Upper lobe of left lung (tissue), 6 donors: Measurements from ENCODE around the gene SNX24. TPM values are rescaled to one million over a fixed set of nuclear protein-coding genes. Genes with fewer than 3 reads are reported as not detected.
"Not testable (repeated sequence)": the region's sequence is repeated elsewhere in the genome, so short reads cannot be mapped to it uniquely, and the experiment has no call there.

Experiments used
- ATAC-seq, 2 donors: fragments of 200-7000 bp; cut with Tn5 transposase; one replicate each; pipeline ENCODE4 v1.9.1; 2022; ENCODE audit warnings: mild to moderate bottlenecking in 2 of 2, moderate library complexity in 2 of 2; ENCODE audit not compliant: low FRiP score in 2 of 2
- DNase-seq, 2 donors: peaks; one replicate each; pipeline ENCODE4 v3.0.0-alpha.2; 2019 to 2020
- H3K27ac ChIP-seq, 4 donors: fragments of 200-600 bp; sonication (generic); one replicate each; pipeline ENCODE4 v1.5.1; 2016 to 2019
- H3K27me3 ChIP-seq, 4 donors: fragments of 200-600 bp; sonication (generic); one replicate each; pipeline ENCODE4 v1.5.1; 2017 to 2019
- H3K36me3 ChIP-seq, 4 donors: fragments of 200-600 bp; sonication (generic); one replicate each; pipeline ENCODE4 v1.5.1; 2016 to 2019
- H3K4me1 ChIP-seq, 4 donors: fragments of 200-600 bp; sonication (generic); one replicate each; pipeline ENCODE4 v1.5.1; 2018 to 2019
- H3K4me3 ChIP-seq, 4 donors: fragments of 200-600 bp; sonication (generic); one replicate each; pipeline ENCODE4 v1.5.1; 2017 to 2019; ENCODE audit warnings: mild to moderate bottlenecking in 2 of 4, moderate library complexity in 1 of 4
- H3K9me3 ChIP-seq, 4 donors: fragments of 200-600 bp; sonication (generic); one replicate each; pipeline ENCODE4 v1.5.1; 2018 to 2019
- EP300 ChIP-seq, 4 donors: sonication (generic); formaldehyde crosslinking; IDR thresholded peaks; one replicate each; pipeline ENCODE4 v1.5.1; 2017; ENCODE audit warnings: antibody characterized with exemption in 4 of 4, control low read depth in 2 of 4
- POLR2A ChIP-seq, 4 donors: fragments of 450-650 bp; IDR thresholded peaks; one replicate each; pipeline ENCODE4 v1.5.1; 2016 to 2017; ENCODE audit warnings: antibody characterized with exemption in 4 of 4, mild to moderate bottlenecking in 2 of 4
- POLR2AphosphoS5 ChIP-seq, 2 donors: sonication (generic); formaldehyde crosslinking; IDR thresholded peaks; one replicate each; pipeline ENCODE4 v1.5.1; 2017; ENCODE audit warnings: antibody characterized with exemption in 2 of 2
- WGBS, 2 donors: methylation state at CpG; one replicate each; pipeline ENCODE4 v1.1.5; 2017 to 2018; 5-methylcytosine and 5-hydroxymethylcytosine counted together
- total RNA-seq, 6 donors: library from RNA; depleted of rRNA in 4 of 6; stranded (reverse); fragments of >200 nt in 4 of 6; gene quantifications; one replicate each; pipeline versions ENCODE4 v1.1.0 to v1.2.1, GENCODE V29; 2016 to 2021
- TF ChIP-seq, protein P1 (sequence below), 6 experiments: fragments of 450-650 bp in 4 of 6; fragments of 200-600 bp in 2 of 6; sonication (generic) in 2 of 6; IDR thresholded peaks; one replicate each; pipeline ENCODE4 v1.5.1; 2016 to 2019; ENCODE audit warnings: antibody characterized with exemption in 6 of 6
- donor health status: DM: no; HTN: no; CAD: no; lungs with moderate emphysema.
- donor health status: DM: no; HTN: yes; CAD: no; lungs with severe emphysema.

The SNX24 gene
- total RNA-seq, 6 donors from 2014 or later = 24.2 to 61.8 (median 35.6) TPM

DNA sequence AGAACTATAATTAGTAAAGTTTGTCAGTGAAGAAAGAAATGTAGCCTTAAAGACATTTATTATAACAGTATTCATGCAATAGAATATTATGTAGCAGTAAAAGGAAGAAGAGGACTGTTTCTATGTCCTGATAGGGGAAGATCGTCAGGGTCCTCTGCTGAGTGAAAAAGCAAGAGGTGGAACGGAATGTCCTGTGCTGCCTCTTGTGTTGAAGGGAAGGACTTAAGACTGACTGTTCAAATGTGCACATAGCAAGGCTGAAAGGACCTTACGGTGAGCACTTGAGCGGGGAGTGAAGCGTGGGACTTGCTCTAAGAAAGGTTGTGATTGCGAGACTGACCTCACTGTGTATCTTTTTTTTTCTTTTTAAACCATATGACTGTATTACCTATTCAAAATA is 63.2 kb downstream of the SNX24 start:
- WGBS, 2 donors = 66 to 87% methylated on average over 6 of the region's 6 CpGs

DNA sequence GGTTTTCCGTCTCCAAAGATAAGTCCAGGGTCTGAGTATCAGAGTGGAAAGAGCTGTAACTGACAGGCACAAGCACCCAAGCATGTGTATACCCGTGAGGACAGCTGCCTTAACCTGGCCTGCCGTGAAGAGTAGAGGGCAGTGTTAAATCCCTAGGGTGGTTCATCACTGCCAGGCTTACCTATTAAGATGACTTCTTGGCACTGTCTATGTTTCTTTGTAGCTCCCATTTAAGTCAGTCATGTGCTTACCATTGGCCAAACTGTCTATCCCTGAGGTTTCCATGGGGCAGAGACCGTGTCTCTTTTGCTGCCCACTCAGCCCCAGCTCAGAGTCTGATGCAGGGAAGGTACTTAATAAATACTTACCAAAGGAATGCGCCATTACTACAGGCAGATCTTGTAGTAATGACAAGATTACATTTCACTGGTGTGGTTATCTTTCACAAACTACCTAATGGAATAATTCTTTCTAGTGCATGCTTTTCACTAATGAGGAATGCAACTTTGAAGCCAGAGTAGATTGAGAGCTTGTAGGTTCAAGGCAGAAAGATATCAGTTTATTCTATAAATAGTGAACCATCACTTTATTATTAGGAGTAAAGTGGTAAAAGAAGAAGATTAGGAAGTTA is 64.2 kb downstream of the SNX24 start:
- peak in 1 of 2 donors; percentile 51 for ATAC-seq
- Histone ChIP-seq H3K4me3 (no peak overlapping the region), H3K27ac (peak overlapping the region; percentile 46 to 65 (median 52)), H3K4me1 (peaks cover 0 to 13% (median 5%) of the 10 kb centered on the region in 4 donors), H3K27me3 (no peaks in the 10 kb centered on the region), H3K9me3 (no peaks in the 10 kb centered on the region), H3K36me3 (no peaks in the 10 kb centered on the region)
- 84% methylated on average over 5 of the region's 5 CpGs for whole genome bisulfite sequencing, 2 donors
- TF ChIP-seq EP300 (IDR thresholded peaks at IDR 0.05) = no peak
- no peak for TF ChIP-seq POLR2AphosphoS5 (IDR thresholded peaks at IDR 0.05)
- TF ChIP-seq, protein P1, sequence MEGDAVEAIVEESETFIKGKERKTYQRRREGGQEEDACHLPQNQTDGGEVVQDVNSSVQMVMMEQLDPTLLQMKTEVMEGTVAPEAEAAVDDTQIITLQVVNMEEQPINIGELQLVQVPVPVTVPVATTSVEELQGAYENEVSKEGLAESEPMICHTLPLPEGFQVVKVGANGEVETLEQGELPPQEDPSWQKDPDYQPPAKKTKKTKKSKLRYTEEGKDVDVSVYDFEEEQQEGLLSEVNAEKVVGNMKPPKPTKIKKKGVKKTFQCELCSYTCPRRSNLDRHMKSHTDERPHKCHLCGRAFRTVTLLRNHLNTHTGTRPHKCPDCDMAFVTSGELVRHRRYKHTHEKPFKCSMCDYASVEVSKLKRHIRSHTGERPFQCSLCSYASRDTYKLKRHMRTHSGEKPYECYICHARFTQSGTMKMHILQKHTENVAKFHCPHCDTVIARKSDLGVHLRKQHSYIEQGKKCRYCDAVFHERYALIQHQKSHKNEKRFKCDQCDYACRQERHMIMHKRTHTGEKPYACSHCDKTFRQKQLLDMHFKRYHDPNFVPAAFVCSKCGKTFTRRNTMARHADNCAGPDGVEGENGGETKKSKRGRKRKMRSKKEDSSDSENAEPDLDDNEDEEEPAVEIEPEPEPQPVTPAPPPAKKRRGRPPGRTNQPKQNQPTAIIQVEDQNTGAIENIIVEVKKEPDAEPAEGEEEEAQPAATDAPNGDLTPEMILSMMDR (IDR thresholded peaks at IDR 0.05) = no peak
- no peak for TF ChIP-seq POLR2A (IDR thresholded peaks at IDR 0.05)
- DNase-seq = no peak

More for the DNA sequence above, 63.2 kb downstream of the SNX24 start:
- peak in 1 of 2 donors; percentile 88 for DNase-seq
- Histone ChIP-seq H3K27ac (peak overlapping the region in 2 of 4 donors; percentile 47 to 65), H3K4me3 (no peak overlapping the region), H3K36me3 (no peaks in the 10 kb centered on the region), H3K4me1 (peaks cover 0 to 13% (median 5%) of the 10 kb centered on the region in 4 donors), H3K9me3 (no peaks in the 10 kb centered on the region), H3K27me3 (no peaks in the 10 kb centered on the region)
- no peak for TF ChIP-seq POLR2A (IDR thresholded peaks at IDR 0.05)
- peak in 2 of 4 donors; percentile 91 to 98 for TF ChIP-seq EP300 (IDR thresholded peaks at IDR 0.05)
- peak; percentile 60 to 77 for TF ChIP-seq POLR2AphosphoS5 (IDR thresholded peaks at IDR 0.05)
- peak; percentile 66 to 93 for ATAC-seq

GRCh38 chr5:122913436-122913835 is 68.0 kb downstream of the SNX24 start:
- DNase-seq = peak in 1 of 2 donors; percentile 59
- not testable (repeated sequence) for H3K27me3 ChIP-seq, H3K36me3 ChIP-seq, H3K4me1 ChIP-seq, H3K9me3 ChIP-seq, H3K27ac ChIP-seq, H3K4me3 ChIP-seq, ATAC-seq
- 92% methylated on average over 13 of the region's 20 CpGs; no CpG with 5 or more reads in 1 of the 2 donors for WGBS, 2 donors

DNA sequence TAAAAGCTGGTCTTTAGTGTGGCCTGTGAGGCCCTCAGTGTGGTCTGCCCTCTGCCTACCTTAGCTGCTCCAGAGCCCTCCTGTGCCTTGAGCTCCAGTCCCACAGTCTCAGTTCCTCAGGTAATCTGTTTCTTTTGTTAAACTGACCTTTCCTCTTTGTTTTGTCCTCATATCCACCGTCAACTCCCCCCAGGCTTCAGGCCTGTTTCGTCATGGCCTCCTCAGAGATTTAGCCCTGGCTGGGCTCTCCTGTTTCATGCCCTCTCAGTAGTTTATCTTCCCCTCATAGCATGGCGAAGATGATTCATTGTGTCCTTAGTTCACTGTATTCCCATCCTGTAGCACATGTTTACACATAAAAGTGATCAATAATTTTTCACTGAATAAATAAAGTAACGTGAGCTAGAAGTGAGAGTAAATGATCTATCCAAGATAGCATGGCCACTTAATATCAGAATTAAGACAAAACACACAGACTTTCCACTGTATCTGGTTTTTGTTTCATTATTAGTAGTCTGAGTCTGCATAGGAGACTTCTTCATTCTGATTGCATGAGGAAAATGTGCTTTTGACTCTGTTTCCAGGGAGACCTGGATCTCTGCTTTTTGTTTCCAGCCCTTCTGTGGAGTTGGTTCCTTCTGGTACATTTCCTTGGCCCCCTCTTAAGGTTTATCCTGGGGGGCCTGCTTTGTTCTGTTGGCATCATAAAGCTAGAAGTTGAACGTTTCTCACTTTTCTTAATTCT is 70.5 kb downstream of the SNX24 start:
- DNase-seq = no peak
- Histone ChIP-seq H3K27ac (no peak overlapping the region), H3K9me3 (no peaks in the 10 kb centered on the region), H3K4me3 (no peak overlapping the region), H3K36me3 (no peaks in the 10 kb centered on the region), H3K27me3 (no peaks in the 10 kb centered on the region), H3K4me1 (no peaks in the 10 kb centered on the region)
- TF ChIP-seq, protein P1 (IDR thresholded peaks at IDR 0.05) = no peak
- TF ChIP-seq POLR2A (IDR thresholded peaks at IDR 0.05) (no peak), EP300 (IDR thresholded peaks at IDR 0.05) (no peak), POLR2AphosphoS5 (IDR thresholded peaks at IDR 0.05) (no peak)
- ATAC-seq = peak in 1 of 2 donors; percentile 29
- 80 to 86% methylated on average over 5 of the region's 5 CpGs for WGBS, 2 donors

DNA sequence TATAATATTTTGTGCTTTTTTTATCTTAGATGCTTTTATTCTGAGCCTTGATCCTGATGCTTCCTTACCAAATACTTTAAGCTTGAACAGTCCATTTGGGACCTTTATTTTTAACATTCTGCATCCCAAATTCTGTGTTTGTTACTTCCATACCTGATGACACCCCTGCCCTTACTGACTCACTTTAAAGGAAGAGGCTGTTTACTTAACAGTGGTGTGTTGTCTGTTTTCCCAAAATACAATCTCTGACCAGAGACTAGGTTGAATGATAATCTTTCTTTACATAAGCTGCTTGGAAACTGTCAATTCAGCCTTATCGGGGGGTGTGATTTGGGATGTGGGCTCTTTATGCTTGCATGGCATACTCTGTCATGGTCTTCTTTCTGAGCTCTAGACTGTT is 71.1 kb downstream of the SNX24 start:
- no peak for DNase-seq
- H3K4me3 ChIP-seq = no peak overlapping the region
- H3K27ac ChIP-seq = no peak overlapping the region
- no peaks in the 10 kb centered on the region for H3K4me1 ChIP-seq
- no peak for ATAC-seq
- TF ChIP-seq EP300 (IDR thresholded peaks at IDR 0.05) = no peak
- TF ChIP-seq POLR2A (IDR thresholded peaks at IDR 0.05) = no peak
- TF ChIP-seq, protein P1 (IDR thresholded peaks at IDR 0.05) = no peak
- TF ChIP-seq POLR2AphosphoS5 (IDR thresholded peaks at IDR 0.05) = no peak
- WGBS, 2 donors = 88 to 100% methylated on average over 1 of the region's 1 CpG
- H3K9me3 ChIP-seq = no peaks in the 10 kb centered on the region
- no peaks in the 10 kb centered on the region for H3K27me3 ChIP-seq
- H3K36me3 ChIP-seq = no peaks in the 10 kb centered on the region
